Left renal cortex interstitium (tissue), 4 donors: Measurements from ENCODE around the gene PNPLA6. TPM values are rescaled to one million over a fixed set of nuclear protein-coding genes. Genes with fewer than 3 reads are reported as not detected.

Experiments used
- DNase-seq, 4 donors: peaks; one replicate each; pipeline ENCODE4 v3.0.0-alpha.2; 2013; ENCODE audit warnings: low read depth in 4 of 4, low spot score in 2 of 4, missing footprints in 1 of 4
- polyA plus RNA-seq, 4 donors: library from polyadenylated mRNA; unstranded; fragments of 120-200 nt; gene quantifications; one replicate each; pipeline ENCODE4 v1.2.1, GENCODE V29; 2013; ENCODE audit not compliant: insufficient read length in 4 of 4

PNPLA6 gene
- 10 to 100 TPM; 30.6 to 59.3 (median 44.3) TPM for polyA plus RNA-seq

- DNase-seq = peak in 3 of 4 donors; percentile 85 to 94 (median 93)
Measured at GRCh38 chr19:7535047-7535997, at the start of gene PNPLA6. Gene PNPLA6 (plus strand): TSS chr19:7535717. CDS start chr19:7535789, 72 bp downstream.

- no peak for DNase-seq
Measured at GRCh38 chr19:7486923-7487322, 48.6 kb upstream of the PNPLA6 start.

- peak in 3 of 4 donors; percentile 81 to 88 (median 87) for DNase-seq
Measured at GRCh38 chr19:7488736-7489353, 46.7 kb upstream of the PNPLA6 start, which contains the start of gene PEX11G. Gene PEX11G (minus strand): TSS chr19:7489035. CDS start chr19:7489010, 25 bp downstream.

GRCh38 chr19:7489609-7490044 is 45.9 kb upstream of the PNPLA6 start:
- no peak for DNase-seq

GRCh38 chr19:7492142-7492541 is 43.4 kb upstream of the PNPLA6 start:
- DNase-seq = no peak

GRCh38 chr19:7492558-7492957 is 43.0 kb upstream of the PNPLA6 start:
- DNase-seq = no peak

GRCh38 chr19:7494416-7495098 is 41.0 kb upstream of the PNPLA6 start:
- DNase-seq = no peak

- no peak for DNase-seq
Measured at GRCh38 chr19:7497292-7497691, 38.2 kb upstream of the PNPLA6 start.

GRCh38 chr19:7500811-7501450 is 34.6 kb upstream of the PNPLA6 start:
- no peak for DNase-seq

- DNase-seq = no peak
Measured at GRCh38 chr19:7502552-7502951, 33.0 kb upstream of the PNPLA6 start.

GRCh38 chr19:7504684-7505083 is 30.8 kb upstream of the PNPLA6 start:
- DNase-seq = no peak

- no peak for DNase-seq
Measured at GRCh38 chr19:7505288-7505681, 30.2 kb upstream of the PNPLA6 start.

GRCh38 chr19:7505682-7506384 is 29.7 kb upstream of the PNPLA6 start:
- no peak for DNase-seq

GRCh38 chr19:7506385-7507328 is 28.9 kb upstream of the PNPLA6 start:
- DNase-seq = no peak

- DNase-seq = no peak
Measured at GRCh38 chr19:7507884-7508283, 27.6 kb upstream of the PNPLA6 start.

GRCh38 chr19:7509625-7510024 is 25.9 kb upstream of the PNPLA6 start:
- DNase-seq = no peak

- DNase-seq = no peak
Measured at GRCh38 chr19:7512400-7512851, 23.1 kb upstream of the PNPLA6 start.

GRCh38 chr19:7513809-7514642 is 21.5 kb upstream of the PNPLA6 start:
- no peak for DNase-seq
